ENCODE results near the gene COTL1. TPM values are rescaled to one million over a fixed set of nuclear protein-coding genes. Genes with fewer than 3 reads are reported as not detected.

Gene COTL1, protein sequence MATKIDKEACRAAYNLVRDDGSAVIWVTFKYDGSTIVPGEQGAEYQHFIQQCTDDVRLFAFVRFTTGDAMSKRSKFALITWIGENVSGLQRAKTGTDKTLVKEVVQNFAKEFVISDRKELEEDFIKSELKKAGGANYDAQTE
- polyA plus RNA-seq (ENCODE audit: insufficient read depth in 1 of 5, insufficient read length in 5 of 5, low replicate concordance in 1 of 5): 100 to 1,000 TPM in 4 of 5 donors, 10 to 100 TPM in 1; 97.5 to 155 (median 115) TPM
- long read RNA-seq, donor 1, transcript COTL1-202 (2 exons, 781 nt): minor isoform, 8 of 98 reads
- long read RNA-seq, donor 1, transcript COTL1-201 (4 exons, 1,843 nt): major isoform, 85 of 98 reads
- long read RNA-seq, donor 1, partial matches to known transcripts: 5 of 98 reads
- long read RNA-seq, donor 1, other reads (novel, unspliced or antisense): 0 of 98 reads
- long read RNA-seq, donor 2, transcript COTL1-201 (4 exons, 1,843 nt): major isoform, 54 of 58 reads
- long read RNA-seq, donor 2, partial matches to known transcripts: 0 of 58 reads
- long read RNA-seq, donor 2, other reads (novel, unspliced or antisense): 0 of 58 reads
- long read RNA-seq, donor 3, transcript COTL1-202 (2 exons, 781 nt): minor isoform, 13 of 214 reads
- long read RNA-seq, donor 3, transcript COTL1-201 (4 exons, 1,843 nt): major isoform, 57 of 214 reads
- long read RNA-seq, donor 3, partial matches to known transcripts: 144 of 214 reads
- long read RNA-seq, donor 3, other reads (novel, unspliced or antisense): 0 of 214 reads
- long read RNA-seq, donor 4, transcript COTL1-202 (2 exons, 781 nt): minor isoform, 6 of 49 reads
- long read RNA-seq, donor 4, transcript COTL1-201 (4 exons, 1,843 nt): major isoform, 43 of 49 reads
- long read RNA-seq, donor 4, partial matches to known transcripts: 0 of 49 reads
- long read RNA-seq, donor 4, other reads (novel, unspliced or antisense): 0 of 49 reads
- long read RNA-seq, donor 5, transcript COTL1-201 (4 exons, 1,843 nt): major isoform, 76 of 80 reads
- long read RNA-seq, donor 5, partial matches to known transcripts: 0 of 80 reads
- long read RNA-seq, donor 5, other reads (novel, unspliced or antisense): 0 of 80 reads
- long read RNA-seq, donor 6, transcript COTL1-201 (4 exons, 1,843 nt): major isoform, 59 of 71 reads
- long read RNA-seq, donor 6, partial matches to known transcripts: 8 of 71 reads
- long read RNA-seq, donor 6, other reads (novel, unspliced or antisense): 0 of 71 reads
- long read RNA-seq, donor 7, transcript COTL1-201 (4 exons, 1,843 nt): major isoform, 55 of 64 reads
- long read RNA-seq, donor 7, partial matches to known transcripts: 8 of 64 reads
- long read RNA-seq, donor 7, other reads (novel, unspliced or antisense): 0 of 64 reads
- long read RNA-seq, donor 8, transcript COTL1-201 (4 exons, 1,843 nt): major isoform, 39 of 40 reads
- long read RNA-seq, donor 8, partial matches to known transcripts: 0 of 40 reads
- long read RNA-seq, donor 8, other reads (novel, unspliced or antisense): 0 of 40 reads

DNA sequence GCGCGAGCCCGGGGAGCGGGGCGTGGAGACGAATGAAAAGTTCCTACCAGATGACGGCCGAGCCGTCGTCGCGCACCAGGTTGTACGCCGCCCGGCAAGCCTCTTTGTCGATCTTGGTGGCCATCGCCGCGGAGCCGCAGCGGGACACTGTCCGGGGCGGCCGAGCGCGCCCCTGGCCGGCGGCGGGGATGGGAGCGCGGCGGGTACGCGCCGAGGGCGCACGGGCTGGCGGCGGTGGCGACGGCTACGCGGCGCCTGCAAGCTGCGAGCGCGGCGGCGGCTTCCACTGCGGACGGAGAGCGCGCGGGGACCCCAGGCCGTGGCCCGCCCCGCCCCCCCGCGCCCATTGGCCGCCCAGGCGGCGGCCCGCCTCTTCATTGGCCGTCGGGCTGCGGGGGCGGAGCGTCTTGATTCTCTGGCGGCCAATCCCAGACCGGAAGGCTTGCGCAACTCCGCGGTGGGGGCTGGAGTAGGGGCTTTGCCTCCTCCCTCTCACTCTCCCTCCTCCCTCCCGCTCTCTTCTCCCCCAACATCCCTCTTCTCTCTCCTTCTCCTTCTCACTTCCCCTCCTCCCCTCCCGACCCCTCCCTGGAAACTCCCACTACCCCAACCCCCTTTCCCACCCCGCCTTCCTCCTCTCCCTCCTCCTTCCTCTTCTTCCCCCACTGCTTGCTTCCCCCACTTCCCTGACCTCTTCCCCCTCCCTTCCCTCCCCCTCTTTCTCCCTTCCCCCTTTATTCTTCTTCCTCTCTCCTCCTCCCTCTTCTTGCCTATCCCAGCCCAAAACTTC lies at the start of gene COTL1:
Gene COTL1, minus strand, starts transcription at position 288 of the 790 bp plus-strand sequence. Its CDS starts 164 bp downstream, at position 124.
- peak; percentile 97 for DNase-seq

DNA sequence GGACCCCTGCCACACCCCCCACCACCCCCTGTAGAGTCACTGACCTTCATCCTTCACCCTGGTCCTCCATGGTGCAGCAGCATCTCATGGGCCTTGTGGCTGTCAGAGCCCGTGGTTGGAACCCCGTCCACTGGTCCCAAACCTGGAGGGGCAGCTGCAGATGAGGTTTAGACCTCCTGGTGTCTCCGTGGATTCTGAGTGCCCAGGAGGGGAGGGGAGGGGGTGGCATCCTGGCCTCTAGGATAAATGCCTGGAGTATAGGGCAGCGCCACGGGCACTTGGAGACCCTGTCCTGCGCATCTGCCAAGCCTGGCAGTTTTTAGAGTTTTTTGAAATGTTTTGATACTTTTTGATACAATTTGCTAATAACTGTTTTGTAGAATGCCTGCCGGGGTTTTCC lies 48.0 kb upstream of the COTL1 start:
- no peak for DNase-seq

DNA sequence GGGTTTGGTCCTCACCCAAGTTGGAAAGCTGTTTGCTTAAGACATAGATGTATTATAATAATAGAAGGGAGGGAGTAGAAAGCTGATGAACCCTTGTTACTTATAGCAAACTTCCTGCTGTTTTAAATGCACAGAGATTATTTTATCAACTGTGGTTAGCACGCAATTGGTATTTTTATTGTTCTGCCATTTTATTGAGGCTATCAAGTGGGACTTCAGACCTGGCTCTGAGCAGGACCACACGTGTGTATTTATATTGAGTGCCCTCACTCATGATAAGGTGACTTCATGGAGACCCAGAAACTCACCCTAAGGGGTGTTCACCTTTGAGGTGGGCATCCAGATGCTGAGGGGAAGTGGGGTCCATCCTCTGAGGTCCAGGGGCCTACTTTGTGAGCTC lies 47.5 kb upstream of the COTL1 start:
- no peak for DNase-seq

DNA sequence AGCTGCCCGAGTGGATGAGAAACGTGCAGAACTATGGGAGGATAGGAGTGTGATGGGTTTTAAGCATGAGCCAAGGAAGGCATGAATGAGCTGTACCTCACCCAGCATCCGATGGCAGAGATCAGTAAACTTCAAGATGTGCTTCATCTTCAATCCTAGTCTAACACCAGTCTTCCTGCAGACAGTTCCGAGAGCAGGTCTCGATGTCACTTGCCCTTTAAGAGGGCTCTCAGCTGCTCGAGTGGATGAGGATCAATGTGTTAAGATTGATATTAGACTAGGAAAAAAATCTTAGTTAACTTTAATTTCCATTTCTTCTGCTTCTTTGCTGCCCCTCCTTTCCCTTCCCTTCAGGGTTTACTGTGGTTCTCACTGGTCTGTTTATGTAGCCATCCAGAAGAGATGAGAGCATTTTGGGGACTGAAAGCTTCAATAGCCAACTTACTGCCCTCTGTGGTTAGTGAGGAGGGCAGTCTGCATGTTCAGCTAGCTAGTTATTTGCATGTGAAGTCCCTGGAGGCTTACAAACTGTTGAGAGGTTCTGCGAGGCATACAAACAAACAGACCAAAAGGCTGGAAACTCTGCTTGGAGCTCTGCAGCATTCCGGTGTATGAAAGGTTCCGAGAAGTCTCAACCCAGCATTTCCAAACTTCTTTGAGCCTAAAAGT lies 45.7 kb upstream of the COTL1 start:
- no peak for DNase-seq

DNA sequence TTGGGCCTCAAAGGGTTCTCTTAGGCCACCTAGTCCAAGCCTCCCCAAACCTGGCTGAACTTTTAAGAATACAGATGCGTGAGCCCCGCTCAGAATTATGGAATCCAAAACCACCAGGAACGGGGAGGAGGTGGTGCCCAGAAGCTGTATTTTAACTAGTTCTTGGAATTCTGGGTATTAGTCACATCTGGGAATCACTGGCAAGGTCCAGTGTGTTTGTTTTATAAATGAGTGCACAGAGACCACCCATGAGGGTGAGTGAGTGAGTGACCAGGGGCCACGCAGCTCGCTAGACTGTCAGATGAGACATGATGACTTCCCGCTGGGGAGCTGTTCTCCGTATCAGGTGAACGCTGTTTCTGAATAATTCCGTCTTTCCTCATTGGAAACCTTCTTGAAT lies 44.6 kb upstream of the COTL1 start:
- DNase-seq: no peak

DNA sequence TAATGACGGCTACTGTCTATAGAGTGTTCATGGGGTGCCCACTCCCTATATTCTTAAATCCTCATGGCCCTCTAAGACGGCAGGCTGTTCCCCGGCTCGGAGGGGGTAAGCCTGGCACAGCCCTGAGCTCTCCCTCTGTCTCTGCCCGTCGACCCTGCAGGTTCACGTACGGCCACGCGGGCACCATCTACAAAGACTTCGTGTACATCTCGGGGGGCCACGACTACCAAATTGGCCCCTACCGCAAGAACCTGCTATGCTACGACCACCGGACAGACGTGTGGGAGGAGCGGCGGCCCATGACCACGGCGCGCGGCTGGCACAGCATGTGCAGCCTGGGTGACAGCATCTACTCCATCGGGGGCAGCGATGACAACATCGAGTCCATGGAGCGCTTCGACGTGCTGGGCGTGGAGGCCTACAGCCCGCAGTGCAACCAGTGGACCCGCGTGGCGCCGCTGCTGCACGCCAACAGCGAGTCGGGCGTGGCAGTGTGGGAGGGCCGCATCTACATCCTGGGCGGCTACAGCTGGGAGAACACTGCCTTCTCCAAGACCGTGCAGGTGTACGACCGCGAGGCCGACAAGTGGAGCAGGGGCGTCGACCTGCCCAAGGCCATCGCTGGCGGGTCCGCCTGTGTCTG lies 43.7 kb upstream of the COTL1 start:
- DNase-seq: no peak

DNA sequence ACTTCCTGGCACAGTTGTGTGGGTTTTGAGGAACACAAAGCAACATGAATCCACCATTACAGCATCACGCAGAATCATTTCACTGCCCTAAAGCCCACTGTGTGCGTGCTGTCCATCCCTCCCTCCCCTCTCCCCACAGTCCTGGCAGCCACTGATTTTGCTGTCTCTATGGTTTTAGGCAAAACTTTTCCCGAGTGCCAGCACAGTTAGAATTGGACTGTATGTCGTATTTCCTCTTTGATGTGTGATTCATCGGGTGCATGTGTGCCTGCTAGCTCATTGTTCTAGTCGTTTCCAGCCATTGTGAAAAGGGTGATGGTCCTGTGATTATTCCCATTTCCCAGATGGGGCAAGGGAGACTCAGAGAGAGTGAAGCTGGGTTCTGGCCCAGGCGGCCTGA lies 43.1 kb upstream of the COTL1 start:
- DNase-seq: no peak

DNA sequence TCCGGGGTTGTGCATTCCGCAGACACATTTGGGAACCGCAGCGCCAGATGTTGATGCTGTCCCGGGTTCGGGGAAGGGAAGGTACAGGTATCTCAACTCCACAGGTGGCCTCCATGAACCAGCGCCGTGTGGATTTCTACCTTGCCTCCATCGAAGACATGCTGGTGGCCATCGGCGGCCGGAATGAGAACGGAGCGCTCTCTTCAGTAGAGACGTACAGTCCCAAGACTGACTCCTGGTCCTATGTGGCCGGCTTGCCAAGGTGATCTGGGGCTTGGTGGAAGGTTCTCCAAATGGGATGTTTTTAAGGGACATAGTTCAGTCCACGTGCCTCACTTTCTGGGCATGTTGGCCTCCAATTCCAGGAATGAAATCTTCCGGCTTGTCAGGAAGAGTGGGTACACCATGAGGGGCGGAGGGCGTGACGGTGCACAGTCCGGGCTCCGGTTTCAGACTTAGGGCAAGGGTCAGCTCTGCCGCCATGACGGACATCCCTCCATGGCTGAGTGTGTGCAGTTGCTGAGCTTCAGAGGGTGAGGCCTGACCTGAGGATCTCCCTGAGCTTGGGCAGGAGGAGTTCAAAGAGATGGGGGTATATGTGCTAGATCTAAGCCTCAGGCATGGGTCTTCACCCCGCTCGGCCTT lies 41.9 kb upstream of the COTL1 start:
- DNase-seq: no peak

DNA sequence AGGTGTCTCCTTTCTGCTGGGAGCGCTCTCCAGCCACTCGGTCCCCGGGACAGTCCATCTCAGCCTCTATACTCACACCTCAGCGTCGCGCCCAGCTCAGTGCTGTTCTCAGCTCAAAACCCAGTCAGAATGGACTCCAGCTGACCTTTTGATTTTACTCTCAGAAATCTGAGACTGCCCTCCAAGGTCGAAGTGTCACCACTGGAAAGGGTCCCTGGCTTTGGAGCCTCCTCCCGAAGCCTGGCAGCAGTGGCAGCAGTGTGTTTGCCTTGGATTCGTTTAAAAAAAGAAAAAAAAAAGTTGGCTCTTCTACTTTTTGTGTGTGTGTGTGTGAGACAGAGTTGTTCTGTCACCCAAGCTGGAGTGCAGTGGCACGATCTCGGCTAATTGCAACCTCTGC lies 40.8 kb upstream of the COTL1 start:
- no peak for DNase-seq

DNA sequence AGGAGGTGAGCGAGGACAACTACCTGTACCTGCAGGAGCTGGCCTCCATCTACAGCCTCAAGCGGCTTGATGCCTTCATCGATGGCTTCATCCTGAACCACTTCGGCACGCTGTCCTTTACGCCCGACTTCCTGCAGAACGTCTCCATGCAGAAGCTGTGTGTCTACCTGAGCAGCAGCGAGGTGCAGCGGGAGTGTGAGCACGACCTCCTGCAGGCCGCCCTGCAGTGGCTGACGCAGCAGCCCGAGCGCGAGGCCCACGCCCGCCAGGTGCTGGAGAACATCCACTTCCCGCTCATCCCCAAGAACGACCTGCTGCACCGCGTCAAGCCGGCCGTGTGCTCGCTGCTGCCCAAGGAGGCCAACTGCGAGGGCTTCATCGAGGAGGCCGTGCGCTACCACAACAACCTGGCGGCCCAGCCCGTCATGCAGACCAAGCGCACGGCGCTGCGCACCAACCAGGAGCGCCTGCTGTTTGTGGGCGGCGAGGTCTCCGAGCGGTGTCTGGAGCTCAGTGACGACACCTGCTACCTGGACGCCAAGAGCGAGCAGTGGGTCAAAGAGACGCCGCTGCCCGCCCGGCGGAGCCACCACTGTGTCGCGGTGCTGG lies 39.5 kb upstream of the COTL1 start:
- no peak for DNase-seq

DNA sequence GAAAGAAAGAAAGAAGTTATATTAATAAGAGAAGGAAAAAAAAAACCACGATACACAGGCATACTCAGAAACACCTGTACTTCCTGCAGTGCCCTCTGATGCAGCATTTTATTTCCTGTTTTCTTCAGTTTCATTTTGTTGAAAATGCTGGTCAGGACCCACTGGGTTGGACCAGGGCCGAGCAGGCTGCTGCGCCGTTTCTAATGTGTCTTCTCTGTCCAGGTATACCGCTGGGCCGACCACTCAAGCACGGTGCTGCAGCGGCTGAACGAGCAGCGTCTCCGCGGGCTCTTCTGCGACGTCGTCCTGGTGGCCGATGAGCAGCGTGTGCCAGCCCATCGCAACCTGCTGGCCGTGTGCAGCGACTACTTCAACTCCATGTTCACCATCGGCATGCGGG lies 38.8 kb upstream of the COTL1 start:
- no peak for DNase-seq

DNA sequence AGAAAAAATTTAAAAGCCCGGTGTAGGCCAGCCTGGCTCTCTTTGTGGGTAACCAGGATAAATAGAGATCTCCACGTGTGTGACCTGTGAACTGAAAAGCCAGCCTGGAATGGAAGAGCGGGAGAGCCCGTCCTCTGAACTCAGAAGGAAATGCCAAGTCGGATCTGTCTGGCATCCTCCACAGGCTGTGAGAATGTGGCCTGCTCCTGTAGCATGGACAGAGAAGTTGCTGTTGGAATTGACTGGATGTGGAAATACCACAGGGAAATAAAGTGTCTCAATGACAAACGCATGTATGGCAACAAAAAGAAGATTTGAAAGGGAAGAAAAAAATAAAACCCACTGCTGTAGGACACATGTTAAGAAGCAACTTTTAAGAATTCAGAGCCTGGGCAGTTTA lies 37.1 kb upstream of the COTL1 start:
- no peak for DNase-seq

DNA sequence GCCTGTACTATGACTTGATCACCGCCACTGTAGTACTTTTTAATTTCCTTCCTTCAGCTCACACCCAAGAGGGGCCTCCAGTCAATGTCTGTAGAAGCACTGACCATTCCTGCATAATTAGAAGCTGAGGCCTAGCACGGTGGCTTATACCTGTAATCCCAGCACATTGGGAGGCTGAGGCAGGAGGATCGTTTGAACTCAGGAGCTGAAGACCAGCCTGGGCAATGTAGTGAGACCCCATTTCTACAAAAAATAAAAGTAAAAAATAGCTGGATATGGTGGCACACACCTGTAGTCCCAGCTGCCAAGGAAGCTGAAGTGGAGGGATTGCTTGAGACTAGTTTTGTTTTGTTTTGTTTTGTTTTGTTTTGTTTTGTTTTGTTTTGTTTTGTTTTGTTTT lies 36.4 kb upstream of the COTL1 start:
- DNase-seq: no peak

DNA sequence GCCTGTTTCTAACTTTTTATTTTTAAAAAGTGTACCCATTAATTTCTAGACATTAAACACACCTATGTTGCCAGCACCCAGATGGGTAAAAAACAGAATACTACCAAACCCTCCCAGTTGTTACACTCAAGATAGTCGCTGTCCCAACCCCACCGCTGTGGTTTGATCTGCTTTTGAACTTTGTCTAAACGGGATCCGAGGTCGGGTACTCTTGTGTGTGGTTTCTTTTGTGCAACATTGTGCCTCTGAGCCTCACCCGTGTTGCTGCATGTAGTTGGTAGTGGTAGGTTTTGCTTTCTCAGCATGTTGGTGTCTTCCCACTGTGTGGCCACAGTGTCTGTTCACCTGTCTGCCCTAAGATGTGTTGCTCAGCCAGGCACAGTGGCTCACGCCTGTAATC lies 34.7 kb upstream of the COTL1 start:
- no peak for DNase-seq

DNA sequence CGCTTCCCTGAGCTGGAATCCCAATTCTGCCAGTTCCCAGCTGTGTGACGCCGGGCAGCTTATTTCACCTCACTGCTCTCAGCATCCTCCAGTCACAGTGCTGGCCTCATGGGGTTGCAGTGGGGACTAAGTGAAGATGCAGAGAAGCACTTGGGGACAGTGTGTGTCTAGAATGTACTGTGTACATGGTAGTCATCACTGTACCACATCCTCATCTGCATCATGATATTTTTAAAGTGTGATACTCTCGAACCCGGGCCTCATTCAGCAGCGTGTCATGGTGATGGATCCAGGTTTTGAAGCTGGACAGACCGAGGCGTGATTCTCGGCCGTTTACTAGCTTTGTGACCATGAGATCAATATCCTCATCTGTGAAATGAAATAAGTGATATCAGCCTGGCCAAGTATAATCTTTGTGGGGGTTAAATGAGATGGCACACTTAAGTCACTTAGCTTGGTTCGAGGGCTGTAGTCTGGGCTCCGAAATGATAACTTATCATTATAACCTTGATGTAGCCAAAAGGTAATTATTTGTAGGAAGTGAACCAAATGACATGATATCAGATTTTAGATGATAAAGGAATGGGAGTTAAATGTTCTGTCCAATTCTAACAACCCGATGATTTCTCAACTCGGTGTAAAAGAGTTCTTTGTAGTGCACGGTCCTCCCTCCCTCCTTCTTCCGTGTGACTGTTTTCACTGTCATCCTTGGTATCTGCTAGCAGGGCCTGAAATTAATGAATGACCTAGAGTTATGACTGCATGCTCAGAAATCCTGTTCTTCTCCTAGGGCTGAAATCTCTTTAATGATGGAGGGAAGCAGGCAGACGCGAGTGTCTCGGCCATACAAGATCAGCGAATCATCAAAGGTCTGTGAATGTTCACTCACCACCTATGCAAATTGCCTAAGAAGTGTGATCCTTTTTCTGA lies 32.4 kb upstream of the COTL1 start:
- DNase-seq: no peak

DNA sequence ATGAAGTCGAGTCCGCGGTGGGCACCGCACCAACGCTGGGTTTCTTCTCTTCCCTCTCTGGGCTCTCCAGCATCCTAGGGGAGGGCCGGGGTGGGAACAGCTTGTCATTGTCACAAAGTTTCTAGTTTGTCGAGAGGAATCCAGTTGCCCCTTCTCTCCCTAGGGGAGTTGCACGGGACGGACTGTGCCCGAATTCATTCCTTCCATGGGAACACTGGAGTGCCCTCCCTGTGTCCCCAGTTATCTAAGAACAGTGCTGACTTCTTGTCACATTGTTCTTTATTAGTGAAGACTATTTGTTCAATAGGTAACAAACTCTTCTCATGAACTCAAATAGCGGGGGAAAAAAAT lies 31.6 kb upstream of the COTL1 start:
- no peak for DNase-seq
